GM19238 (cell line): ENCODE data around the gene TTYH2.

ENCODE experiments used
- DNase-seq: peaks from one replicate; pipeline ENCODE4 v3.0.0; 2011; ENCODE audit warnings: low spot score; ENCODE audit not compliant: insufficient read length

The TTYH2 gene

DNA sequence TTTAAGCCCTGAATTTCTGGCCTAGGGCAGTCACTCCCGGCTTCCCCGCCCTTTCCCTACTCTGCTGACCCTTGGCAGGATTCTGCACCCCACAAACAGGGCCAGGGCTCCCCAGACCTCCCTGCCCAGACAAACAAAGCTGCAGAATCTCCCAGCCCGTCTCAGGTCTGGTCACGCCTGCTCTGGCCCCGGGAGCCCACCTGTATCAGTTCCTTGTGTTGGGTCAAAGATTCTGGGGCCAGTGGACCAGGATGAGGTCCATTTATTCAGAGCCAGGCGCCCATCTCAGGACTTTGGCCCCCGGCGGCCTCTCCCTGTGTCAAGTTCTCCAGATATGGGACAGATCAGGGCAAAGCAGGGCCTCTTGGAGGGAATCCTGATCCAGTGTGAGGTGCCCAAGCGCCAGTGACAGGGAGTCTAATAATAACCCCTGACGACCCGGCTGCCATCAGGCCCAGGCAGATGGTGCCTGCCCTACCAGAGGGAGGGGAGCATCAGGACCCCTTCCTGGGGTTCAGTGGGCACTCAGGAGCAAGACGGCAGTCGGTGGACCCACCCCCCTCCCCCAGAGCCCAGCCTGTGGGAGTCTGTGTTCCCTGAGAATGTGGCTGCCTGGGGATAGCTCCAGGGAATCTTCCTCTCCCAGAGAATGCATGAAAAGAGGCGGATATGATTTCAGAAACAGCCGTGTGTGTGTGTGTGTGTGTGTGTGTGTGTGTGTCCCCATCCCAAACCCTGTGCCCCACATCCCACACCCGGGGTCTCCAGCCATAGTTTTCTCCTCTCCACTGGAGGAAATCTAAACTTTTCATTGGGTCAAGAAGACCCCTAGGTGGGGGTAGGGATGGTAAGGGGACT lies 1.3 kb downstream of the TTYH2 start:
- no peak for DNase-seq

DNA sequence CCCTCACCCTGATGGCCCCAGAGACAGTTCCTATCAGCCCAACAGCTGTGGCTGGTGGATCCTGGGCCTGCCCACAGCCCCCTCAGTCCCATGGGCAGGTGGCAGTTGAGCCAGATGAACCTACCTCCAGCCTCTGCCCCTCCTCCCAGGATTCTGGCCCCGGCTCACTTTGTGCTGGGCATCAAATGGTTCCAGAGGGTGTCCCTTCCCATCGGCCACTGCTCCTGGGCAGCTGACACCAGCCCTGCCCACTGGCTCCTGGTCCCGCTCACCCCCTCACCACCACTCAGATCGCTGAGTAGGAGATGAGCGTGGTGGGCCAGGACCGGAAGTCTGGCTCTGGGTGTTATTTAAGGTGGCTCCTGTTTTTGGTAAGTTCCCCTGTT lies 2.0 kb downstream of the TTYH2 start:
- no peak for DNase-seq

DNA sequence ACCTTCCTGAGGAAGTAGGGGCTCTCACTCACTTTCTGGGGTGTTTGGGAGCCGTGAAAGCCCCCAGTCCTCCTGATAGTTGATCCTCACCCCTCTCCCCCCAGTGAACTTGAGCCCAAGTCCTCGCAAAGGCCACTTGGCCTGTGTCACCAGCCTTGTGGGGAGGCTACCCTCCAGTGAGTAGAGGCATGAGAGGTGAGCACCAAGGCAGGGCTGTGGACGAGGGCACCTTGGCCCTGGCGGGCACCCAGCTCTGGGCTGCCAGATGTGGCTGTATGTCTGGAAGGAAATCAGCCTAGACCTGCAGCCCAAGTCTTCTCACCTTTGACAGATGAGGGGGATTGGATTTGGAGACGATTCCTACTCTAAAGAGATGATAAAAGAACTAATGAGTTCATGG lies 3.1 kb downstream of the TTYH2 start:
- no peak for DNase-seq

DNA sequence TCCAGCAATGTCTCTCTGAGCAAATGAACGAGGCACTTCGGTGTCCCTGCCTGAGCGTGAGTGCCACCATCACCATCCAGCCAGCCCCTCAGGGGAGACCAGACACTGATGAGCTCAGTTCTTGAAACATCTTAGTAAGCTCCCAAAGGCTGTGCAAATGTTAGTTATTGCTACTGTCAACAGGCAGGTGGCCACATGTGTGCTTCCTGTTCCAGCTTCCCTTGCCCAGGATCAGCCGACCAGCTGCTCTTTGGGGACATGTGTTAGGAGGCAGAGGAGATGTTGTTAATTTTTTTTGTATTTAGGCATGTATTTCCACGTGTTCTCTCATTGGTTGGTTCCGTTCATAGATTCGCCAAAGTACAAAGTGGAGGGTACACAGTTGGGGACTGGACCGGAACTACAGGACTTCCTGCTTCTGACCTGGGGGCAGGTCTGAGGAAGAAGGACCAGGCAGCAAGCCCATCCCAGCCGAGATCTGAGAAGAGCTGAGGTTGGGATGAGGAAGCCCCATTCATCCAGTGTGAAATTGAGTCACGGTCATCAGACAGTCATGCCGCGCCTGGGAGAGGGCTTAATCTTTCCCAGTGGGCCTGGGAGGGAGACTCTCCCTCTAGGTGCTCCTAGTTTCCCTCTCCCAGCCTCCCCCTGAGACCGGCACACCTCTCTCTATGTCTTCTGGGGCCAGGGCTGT lies 3.8 kb downstream of the TTYH2 start:
- DNase-seq: no peak

DNA sequence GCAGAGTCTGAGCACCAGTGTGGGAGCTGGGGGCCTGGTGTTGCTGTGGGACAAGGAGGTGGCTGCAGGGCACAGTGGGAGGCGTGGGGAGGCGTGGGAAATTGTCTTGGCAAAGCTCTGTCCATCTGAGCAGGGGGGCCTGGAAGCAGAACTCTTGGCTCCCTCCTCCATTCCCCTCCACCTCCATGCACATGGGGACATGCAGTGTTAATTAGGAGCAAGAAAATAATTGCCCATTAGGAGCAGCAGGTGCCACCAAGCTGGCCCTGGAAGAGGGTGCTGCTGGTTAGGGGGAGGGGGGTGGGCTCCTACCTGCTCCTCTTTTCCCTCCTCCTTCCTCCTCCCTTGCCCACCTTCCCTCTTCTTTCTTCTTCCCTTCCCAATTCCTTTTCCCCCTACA lies 4.5 kb downstream of the TTYH2 start:
- no peak for DNase-seq

DNA sequence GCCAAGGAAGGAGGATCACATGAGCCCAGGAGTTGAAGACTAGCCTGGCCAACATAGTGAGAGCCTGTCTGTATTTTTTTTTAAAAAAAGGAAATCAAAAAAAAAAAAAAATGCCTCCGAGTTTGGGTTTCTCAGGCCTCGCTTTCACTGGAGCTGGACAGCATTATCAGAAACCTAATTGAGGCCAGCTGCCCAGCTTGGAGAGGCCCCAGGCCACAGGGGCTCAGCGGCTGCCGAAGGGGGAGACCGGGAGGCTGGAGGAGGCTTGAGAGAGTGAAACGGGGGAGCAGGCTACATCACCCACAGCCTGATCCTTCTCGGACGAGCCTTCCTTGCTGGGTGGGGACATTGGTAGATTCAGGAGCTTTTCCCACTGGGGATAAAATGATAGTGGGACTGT lies 5.1 kb downstream of the TTYH2 start:
- DNase-seq: no peak

DNA sequence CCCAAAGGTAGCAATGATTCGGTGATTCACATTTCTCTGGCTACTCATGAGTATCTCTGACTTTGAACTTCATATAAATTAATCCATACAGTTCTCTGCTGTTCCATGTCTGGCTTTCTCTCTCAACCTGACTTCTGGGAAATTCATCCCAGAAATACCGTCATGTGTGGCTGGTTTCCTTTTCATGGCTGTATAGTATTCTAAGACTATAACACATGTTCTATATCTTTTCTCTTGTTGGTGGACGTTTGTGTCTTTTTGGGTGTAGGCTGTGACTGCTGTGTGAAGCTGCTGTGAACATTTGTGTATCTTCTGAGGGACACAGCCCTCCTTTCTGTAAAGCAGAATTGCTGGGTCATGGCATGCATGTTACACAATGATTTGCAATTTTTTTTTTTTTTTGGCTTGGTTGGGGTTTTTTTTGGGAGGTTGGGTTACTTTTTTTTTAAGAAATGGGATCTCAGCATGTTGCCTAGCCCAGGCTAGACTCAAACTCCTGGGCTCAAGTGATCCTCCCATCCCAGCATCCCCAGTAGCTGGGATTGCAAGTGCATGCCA lies 6.3 kb downstream of the TTYH2 start:
- no peak for DNase-seq

DNA sequence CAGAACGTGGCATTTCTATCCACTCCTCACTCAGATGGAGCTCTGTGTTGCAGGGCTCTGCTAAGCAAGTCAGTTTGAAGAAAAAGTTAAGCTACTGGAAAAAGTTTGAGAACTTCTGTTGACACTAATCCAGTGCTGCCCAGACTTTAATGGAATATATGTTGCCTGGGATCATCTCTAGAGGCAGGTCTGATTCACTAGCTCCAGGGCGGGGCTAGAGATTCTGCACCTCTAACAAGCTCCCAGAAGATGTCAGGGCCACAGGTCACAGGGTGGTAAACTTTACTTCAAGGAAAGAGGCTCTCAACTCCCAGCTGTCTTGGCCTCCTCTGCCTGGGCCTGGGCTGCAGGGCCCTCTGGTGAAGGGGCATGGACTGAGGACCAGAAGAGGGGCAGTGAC lies 6.8 kb downstream of the TTYH2 start:
- DNase-seq: no peak

DNA sequence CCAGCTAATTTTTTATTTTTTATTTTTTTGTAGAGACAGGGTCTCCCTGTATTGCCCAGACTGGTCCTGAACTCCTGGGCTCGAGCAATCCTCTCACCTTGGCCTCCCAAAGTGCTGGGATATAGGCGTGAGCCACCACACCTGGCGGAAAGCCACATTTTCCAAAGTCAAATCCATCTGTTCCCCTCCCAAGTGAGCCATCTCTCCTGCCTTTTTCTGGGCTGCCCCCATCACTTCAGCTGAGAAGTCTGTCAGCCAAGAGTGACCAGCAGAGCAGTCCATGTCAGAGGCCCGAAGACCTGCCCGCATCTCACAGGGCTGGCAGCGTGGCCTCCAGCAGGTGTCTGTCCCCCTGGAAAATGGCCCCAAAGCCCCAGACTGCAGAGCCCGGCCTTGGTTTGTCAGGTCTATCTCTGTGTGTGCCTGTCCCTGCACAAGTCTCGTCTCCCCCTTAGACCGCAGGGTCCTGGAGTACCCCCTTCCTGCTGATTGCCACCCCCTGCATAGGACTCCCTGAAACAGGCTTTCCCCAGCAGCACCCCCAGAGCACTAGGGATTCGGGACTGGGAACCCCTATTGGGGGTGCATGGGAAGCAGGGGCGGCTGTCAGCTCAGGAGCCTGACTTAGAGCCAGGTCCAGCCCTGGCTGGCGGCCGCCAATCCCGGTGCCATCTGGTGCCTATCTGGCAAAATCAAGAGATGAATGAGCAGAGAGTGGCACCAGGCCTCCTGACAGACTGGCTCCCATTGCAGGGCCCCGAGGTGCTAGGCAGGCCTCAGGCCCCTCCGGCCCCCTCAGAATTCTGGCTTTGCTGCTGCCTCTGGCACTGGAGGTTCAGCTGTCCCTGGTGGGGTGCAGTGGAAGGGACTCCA lies 7.8 kb downstream of the TTYH2 start:
- DNase-seq: no peak

DNA sequence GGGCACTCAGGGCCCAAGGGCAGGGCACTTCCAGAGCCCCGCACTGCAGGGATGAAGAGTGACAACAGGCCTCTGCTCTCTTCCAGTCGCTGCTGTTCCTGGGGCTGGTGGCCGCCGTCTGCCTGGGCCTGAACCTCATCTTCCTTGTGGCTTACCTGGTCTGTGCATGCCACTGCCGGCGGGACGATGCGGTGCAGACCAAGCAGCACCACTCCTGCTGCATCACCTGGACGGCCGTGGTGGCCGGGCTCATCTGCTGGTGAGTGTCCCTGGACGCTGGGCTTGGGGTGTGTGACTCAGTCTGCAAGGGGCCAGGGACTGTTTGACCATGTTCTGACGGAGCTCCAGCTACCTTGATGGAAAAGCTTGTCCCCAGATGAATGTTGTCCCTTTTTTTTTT lies 9.0 kb downstream of the TTYH2 start:
- no peak for DNase-seq

DNA sequence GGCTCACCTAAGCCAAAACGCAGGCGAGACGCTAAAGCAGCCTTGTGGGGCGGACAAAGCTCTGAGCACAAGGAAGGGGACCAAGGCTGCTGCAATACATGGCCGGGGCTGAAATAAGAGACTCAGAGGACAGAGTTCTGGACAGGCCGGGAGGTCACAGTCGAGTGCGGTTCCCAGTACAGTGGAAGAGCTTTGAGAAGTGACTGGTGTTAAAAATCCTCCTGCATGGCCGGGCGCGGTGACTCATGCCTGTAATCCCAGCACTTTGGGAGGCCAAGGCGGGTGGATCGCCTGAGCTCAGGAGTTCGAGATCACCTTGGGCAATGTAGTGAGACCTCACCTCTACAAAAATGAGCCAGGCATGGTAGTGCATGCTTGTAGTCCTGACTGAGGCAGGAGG lies 10.5 kb downstream of the TTYH2 start:
- DNase-seq: no peak

DNA sequence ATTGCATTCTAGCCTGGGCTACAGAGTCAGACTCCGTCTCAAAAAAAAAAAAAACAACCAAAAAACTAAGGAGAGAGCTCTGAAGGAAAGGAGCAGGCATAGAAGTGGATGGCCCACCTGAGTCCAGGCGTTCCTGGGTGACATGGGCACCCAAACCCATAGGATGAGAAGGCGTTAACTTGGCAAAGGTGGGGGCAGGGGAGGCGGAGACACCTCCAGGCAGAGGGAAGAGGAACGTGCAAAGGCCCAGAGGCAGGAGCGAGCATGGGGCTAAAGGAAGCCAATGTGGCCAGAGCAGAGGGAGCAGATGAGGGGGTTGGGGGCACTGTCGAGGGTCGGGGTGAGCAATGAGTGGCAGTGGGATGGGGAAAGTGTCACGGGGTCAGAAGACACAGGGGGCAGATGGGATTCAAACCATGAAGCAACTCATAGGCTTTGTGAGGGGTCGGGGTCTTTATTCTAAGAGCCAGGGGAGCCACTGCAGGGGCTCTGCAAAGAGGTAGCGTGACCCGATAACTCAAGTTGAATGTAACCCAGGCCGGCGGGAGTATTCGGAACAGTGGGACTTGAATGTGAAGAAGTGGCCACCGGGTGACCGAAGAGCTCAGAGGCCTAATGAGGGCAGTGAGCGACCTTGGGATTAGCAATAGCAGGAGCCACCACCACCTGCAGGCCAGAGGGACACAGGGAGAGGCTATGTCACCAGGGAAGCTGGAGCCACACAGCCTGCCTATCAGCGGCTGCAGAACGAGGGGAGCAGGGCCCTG lies 11.8 kb downstream of the TTYH2 start:
- DNase-seq: no peak

DNA sequence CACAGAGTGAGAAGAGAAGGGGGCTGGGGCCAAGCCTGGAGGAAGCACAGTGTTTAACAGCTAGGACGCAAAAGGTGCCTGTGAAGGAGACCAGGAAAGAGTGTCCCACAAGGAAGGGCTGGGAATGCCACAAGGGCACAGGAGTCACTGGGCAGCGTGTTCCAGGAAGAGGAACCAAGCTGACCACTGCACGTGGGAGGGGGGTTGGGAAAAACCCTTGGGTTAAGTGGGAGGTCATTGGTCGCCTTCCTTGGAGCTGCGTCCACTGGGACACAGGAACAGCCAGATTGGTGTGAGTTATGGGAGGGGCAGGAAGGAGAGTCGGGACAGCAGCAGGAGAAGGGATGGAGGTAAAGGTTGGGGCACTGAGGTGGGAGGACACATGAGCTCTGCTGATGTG lies 12.9 kb downstream of the TTYH2 start:
- DNase-seq: no peak

DNA sequence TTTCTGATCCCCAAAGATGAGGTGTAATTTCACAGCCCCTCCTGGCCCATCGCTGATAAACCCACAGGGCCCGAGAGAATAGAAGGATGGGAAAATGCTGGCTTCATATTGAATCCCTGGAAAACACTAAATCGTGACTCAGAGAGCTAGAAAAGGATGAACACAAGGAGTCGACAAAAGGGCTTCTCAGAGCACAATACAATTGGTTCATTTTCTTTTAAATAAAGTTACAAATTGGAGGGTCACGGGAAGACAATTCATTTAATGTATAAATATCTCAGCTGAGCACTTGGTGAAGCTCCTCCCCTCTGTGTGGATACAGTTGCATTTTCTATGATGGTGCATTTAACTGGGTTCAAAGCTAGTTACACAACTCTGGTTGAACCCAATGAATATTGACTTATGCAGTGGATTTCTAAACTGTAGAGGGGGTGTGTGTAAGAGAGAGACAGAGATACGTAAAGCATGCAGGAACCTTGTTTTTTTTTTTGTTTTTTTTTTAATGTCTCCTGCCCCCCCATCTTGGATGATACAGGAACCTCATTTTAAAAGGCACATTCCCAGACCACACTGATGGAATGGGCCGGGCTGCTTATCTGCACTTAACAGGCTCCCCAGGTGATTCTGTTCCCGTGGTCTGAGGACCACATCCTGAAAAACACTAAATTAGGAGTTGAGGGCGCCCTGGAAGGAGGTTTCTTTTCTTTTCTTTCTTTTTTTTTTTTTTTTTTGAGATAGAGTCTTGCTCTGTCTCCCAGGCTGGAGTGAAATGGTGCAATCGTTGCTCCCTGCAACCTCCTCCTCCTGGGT lies 14.1 kb downstream of the TTYH2 start:
- DNase-seq: no peak

DNA sequence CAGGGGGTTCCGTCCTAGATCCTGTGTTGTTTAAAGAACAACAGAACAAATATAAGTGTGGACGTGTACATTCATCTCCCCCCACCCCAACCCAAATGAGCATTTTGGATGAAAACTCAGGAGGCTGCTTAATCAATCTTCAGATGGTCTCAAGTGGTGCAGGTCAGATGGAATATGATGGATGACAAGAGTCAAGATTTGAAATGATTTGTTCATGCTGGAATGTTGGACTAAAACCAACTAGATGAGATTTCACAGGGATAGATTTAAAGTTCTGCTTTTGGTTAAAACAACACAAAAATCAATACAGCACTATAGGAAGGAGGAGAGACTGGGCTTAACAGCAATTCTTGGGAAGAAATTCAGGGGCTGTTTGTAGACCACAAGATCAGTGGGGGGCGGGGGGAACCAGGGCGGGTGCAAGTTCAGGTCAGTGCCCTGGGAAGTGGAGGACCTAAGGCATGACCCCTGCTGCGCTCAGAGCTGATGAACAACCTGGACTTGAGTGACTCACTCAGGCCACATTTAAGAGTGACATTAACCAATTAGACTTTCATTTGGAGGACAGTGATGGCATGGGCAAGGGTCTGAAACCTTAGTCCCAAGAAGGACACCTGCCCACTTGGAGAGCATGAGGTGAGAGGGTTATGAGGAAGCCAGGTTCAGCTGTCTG lies 15.1 kb downstream of the TTYH2 start:
- DNase-seq: no peak

DNA sequence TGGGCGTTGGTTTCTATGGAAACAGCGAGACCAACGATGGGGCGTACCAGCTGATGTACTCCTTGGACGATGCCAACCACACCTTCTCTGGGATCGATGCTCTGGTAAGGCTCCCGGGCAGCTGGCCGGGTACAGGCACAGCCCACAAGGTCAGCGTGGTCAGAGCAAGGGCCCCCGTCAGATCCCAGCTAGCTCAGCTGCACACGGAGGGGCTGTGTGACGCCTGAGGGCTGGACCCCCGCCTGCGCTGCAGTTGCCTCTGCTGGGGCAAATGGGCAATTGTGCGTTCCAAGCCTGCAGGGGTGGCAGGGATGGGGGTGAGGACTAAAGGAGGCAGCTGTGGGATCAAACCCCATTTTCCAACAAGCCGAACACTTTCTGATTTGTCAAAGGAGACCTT lies 17.5 kb downstream of the TTYH2 start:
- DNase-seq: no peak

DNA sequence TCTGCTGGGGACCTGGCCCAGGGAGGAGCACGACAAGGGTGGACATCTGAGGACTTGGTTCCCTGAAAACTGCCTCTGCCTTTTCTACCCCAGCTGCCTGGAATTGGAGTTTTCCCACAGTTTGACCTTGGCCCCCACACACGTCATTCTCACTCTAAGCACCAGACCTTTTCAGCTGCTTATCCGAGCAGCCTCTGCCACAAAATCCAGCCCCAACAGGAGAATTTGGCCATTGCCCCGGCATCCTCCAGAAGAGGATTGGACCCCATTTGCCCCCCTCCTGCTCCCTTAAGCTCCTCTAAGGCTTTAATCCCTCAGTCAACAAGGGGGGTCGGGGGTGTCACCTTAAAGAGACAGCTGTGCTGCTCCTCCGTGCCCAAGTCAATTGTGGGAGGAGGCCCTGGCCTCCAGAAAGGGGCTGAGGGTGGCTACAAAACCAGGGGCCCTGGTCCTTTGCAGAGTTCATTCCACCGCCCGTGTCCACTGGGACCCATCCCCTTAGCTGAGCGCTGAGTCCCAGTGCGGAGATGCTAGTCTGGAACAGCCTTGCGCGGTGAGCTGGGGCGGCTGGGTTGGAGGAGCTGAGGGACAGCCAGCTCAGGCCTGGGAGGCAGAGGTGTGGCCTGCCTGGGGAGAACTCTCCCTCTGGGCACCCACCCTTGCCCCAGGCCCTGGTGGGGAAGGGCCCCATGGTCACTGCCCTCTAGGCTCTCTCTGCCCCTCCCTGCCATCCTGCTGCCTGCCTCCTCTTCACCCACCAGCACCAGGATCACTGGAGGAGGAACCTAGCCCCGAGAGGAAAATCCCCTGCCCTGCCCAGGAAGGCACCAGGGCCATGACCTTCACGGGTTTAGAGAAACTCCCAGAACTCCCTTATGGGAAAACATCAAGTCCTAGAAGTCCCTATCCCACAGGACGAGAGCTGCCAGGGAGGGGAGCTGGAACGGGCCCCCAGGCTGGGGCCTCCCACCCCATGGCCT lies 18.8 kb downstream of the TTYH2 start:
- DNase-seq: no peak

DNA sequence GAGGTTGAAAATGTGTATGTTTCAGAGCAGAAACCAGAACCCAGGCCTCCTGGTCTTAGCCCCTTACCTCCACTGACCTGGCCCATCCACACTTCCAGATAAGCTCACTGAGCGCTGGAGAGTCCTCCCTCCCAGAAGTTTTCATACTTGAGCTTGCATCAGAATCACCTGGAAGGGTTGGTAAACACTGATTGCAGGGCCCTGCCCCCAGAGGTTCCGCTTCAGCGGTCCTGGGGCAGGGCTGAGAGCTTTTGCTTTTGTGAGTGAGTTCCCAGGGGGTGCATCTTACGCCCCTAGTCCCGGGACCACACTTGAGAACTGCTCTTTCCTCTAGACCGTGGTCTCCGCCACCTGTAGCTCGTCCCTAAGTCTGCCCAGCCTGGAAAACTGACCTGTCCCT lies 20.6 kb downstream of the TTYH2 start:
- DNase-seq: no peak
